ENCODE results near the gene PUM2. TPM values are rescaled to one million over a fixed set of nuclear protein-coding genes. Genes with fewer than 3 reads are reported as not detected.
"Not testable (repeated sequence)": the region's sequence is repeated elsewhere in the genome, so short reads cannot be mapped to it uniquely, and the experiment has no call there.

The PUM2 gene
- polyA plus RNA-seq, 4 donors: 26.2 to 90.2 (median 31.9) TPM

GRCh38 chr2:20282916-20283592, 67.6 kb downstream of the PUM2 start:
- FAIRE-seq (no peak), DNase-seq (peak; percentile 30 to 42)
- no peaks in the 10 kb centered on the region for H3K27me3 ChIP-seq (ENCODE audit: control insufficient read depth in 3 of 3, insufficient read depth in 3 of 3, low read length in 3 of 3)
- H3K4me1 ChIP-seq (ENCODE audit: control insufficient read depth in 3 of 3, insufficient read depth in 2 of 3, low read depth in 1 of 3, low read length in 2 of 3): no peaks in the 10 kb centered on the region
- H3K9me3 ChIP-seq (ENCODE audit: control insufficient read depth in 2 of 2, insufficient read depth in 1 of 2, low read depth in 1 of 2, low read length in 1 of 2): no peaks in the 10 kb centered on the region
- 44 to 54% (median 52%) methylated on average over 3 of the region's 3 CpGs for WGBS, 3 donors
- no peak overlapping the region for H3K27ac ChIP-seq (ENCODE audit: low read depth in 1 of 3, low read length in 2 of 3)
- H3K4me3 ChIP-seq (ENCODE audit: low read depth in 1 of 3, low read length in 3 of 3): no peak overlapping the region
- peaks cover 4 to 15% (median 12%) of the 10 kb centered on the region in 3 donors for H3K36me3 ChIP-seq (ENCODE audit: control insufficient read depth in 3 of 3, insufficient read depth in 2 of 3, low read depth in 1 of 3, low read length in 3 of 3)

- Histone ChIP-seq H3K4me3 (ENCODE audit: low read depth in 1 of 3, low read length in 3 of 3) (no peak overlapping the region), H3K27ac (ENCODE audit: low read depth in 1 of 3, low read length in 2 of 3) (no peak overlapping the region), H3K9me3 (ENCODE audit: control insufficient read depth in 2 of 2, insufficient read depth in 1 of 2, low read depth in 1 of 2, low read length in 1 of 2) (no peaks in the 10 kb centered on the region), H3K27me3 (ENCODE audit: control insufficient read depth in 3 of 3, insufficient read depth in 3 of 3, low read length in 3 of 3) (no peaks in the 10 kb centered on the region), H3K4me1 (ENCODE audit: control insufficient read depth in 3 of 3, insufficient read depth in 2 of 3, low read depth in 1 of 3, low read length in 2 of 3) (no peaks in the 10 kb centered on the region), H3K36me3 (ENCODE audit: control insufficient read depth in 3 of 3, insufficient read depth in 2 of 3, low read depth in 1 of 3, low read length in 3 of 3) (peaks cover 4 to 13% (median 9%) of the 10 kb centered on the region in 3 donors)
- 55 to 64% (median 61%) methylated on average over 2 of the region's 2 CpGs for WGBS, 3 donors
- DNase-seq: no peak
- FAIRE-seq: no peak
These were observed 68.8 kb downstream of the PUM2 start for GRCh38 chr2:20281876-20282275.

GRCh38 chr2:20273042-20273441, 77.6 kb downstream of the PUM2 start:
- WGBS, 3 donors: 89 to 96% (median 94%) methylated on average over 4 of the region's 4 CpGs
- Histone ChIP-seq H3K9me3 (ENCODE audit: control insufficient read depth in 2 of 2, insufficient read depth in 1 of 2, low read depth in 1 of 2, low read length in 1 of 2) (no peaks in the 10 kb centered on the region), H3K27ac (ENCODE audit: low read depth in 1 of 3, low read length in 2 of 3) (no peak overlapping the region), H3K27me3 (ENCODE audit: control insufficient read depth in 3 of 3, insufficient read depth in 3 of 3, low read length in 3 of 3) (no peaks in the 10 kb centered on the region), H3K4me1 (ENCODE audit: control insufficient read depth in 3 of 3, insufficient read depth in 2 of 3, low read depth in 1 of 3, low read length in 2 of 3) (no peaks in the 10 kb centered on the region), H3K4me3 (ENCODE audit: low read depth in 1 of 3, low read length in 3 of 3) (no peak overlapping the region), H3K36me3 (ENCODE audit: control insufficient read depth in 3 of 3, insufficient read depth in 2 of 3, low read depth in 1 of 3, low read length in 3 of 3) (peaks cover 0 to 14% (median 3%) of the 10 kb centered on the region in 3 donors)
- no peak for FAIRE-seq
- DNase-seq: no peak

GRCh38 chr2:20268317-20268716, 82.3 kb downstream of the PUM2 start:
- H3K27me3 ChIP-seq (ENCODE audit: control insufficient read depth in 3 of 3, insufficient read depth in 3 of 3, low read length in 3 of 3); H3K4me1 ChIP-seq (ENCODE audit: control insufficient read depth in 3 of 3, insufficient read depth in 2 of 3, low read depth in 1 of 3, low read length in 2 of 3); H3K9me3 ChIP-seq (ENCODE audit: control insufficient read depth in 2 of 2, insufficient read depth in 1 of 2, low read depth in 1 of 2, low read length in 1 of 2); H3K27ac ChIP-seq (ENCODE audit: low read depth in 1 of 3, low read length in 2 of 3); DNase-seq; FAIRE-seq; H3K4me3 ChIP-seq (ENCODE audit: low read depth in 1 of 3, low read length in 3 of 3): not testable (repeated sequence)
- peaks cover 0 to 17% (median 3%) of the 10 kb centered on the region in 3 donors for H3K36me3 ChIP-seq (ENCODE audit: control insufficient read depth in 3 of 3, insufficient read depth in 2 of 3, low read depth in 1 of 3, low read length in 3 of 3)
- 92 to 96% (median 92%) methylated on average over 6 of the region's 6 CpGs for WGBS, 3 donors

GRCh38 chr2:20267529-20267928, 83.1 kb downstream of the PUM2 start:
- H3K27ac ChIP-seq (ENCODE audit: low read depth in 1 of 3, low read length in 2 of 3): no peak overlapping the region
- peak in 1 of 2 donors; percentile 66 for DNase-seq
- H3K4me1 ChIP-seq (ENCODE audit: control insufficient read depth in 3 of 3, insufficient read depth in 2 of 3, low read depth in 1 of 3, low read length in 2 of 3): no peaks in the 10 kb centered on the region
- WGBS, 3 donors: 57 to 90% (median 87%) methylated on average over 2 of the region's 2 CpGs
- no peak overlapping the region for H3K4me3 ChIP-seq (ENCODE audit: low read depth in 1 of 3, low read length in 3 of 3)
- H3K27me3 ChIP-seq (ENCODE audit: control insufficient read depth in 3 of 3, insufficient read depth in 3 of 3, low read length in 3 of 3): no peaks in the 10 kb centered on the region
- peaks cover 0 to 19% (median 0%) of the 10 kb centered on the region in 3 donors for H3K36me3 ChIP-seq (ENCODE audit: control insufficient read depth in 3 of 3, insufficient read depth in 2 of 3, low read depth in 1 of 3, low read length in 3 of 3)
- H3K9me3 ChIP-seq (ENCODE audit: control insufficient read depth in 2 of 2, insufficient read depth in 1 of 2, low read depth in 1 of 2, low read length in 1 of 2): no peaks in the 10 kb centered on the region
- FAIRE-seq: no peak

- 27 to 61% (median 28%) methylated on average over 2 of the region's 2 CpGs for WGBS, 3 donors
- Histone ChIP-seq H3K9me3 (ENCODE audit: control insufficient read depth in 2 of 2, insufficient read depth in 1 of 2, low read depth in 1 of 2, low read length in 1 of 2) (no peaks in the 10 kb centered on the region), H3K27me3 (ENCODE audit: control insufficient read depth in 3 of 3, insufficient read depth in 3 of 3, low read length in 3 of 3) (no peaks in the 10 kb centered on the region), H3K36me3 (ENCODE audit: control insufficient read depth in 3 of 3, insufficient read depth in 2 of 3, low read depth in 1 of 3, low read length in 3 of 3) (peaks cover 0 to 20% (median 0%) of the 10 kb centered on the region in 3 donors), H3K4me1 (ENCODE audit: control insufficient read depth in 3 of 3, insufficient read depth in 2 of 3, low read depth in 1 of 3, low read length in 2 of 3) (no peaks in the 10 kb centered on the region), H3K4me3 (ENCODE audit: low read depth in 1 of 3, low read length in 3 of 3) (no peak overlapping the region), H3K27ac (ENCODE audit: low read depth in 1 of 3, low read length in 2 of 3) (no peak overlapping the region)
- FAIRE-seq (no peak), DNase-seq (peak; percentile 41 to 47)
These were observed 86.0 kb downstream of the PUM2 start for GRCh38 chr2:20264629-20265028.

GRCh38 chr2:20257411-20257810, 93.2 kb downstream of the PUM2 start:
- H3K36me3 ChIP-seq (ENCODE audit: control insufficient read depth in 3 of 3, insufficient read depth in 2 of 3, low read depth in 1 of 3, low read length in 3 of 3): peaks cover 2 to 24% (median 7%) of the 10 kb centered on the region in 3 donors
- no peak for FAIRE-seq
- H3K4me3 ChIP-seq (ENCODE audit: low read depth in 1 of 3, low read length in 3 of 3): no peak overlapping the region
- H3K27me3 ChIP-seq (ENCODE audit: control insufficient read depth in 3 of 3, insufficient read depth in 3 of 3, low read length in 3 of 3): no peaks in the 10 kb centered on the region
- no peak for DNase-seq
- H3K4me1 ChIP-seq (ENCODE audit: control insufficient read depth in 3 of 3, insufficient read depth in 2 of 3, low read depth in 1 of 3, low read length in 2 of 3): no peaks in the 10 kb centered on the region
- H3K27ac ChIP-seq (ENCODE audit: low read depth in 1 of 3, low read length in 2 of 3): no peak overlapping the region
- 95 to 98% (median 96%) methylated on average over 1 of the region's 1 CpG for WGBS, 3 donors
- no peaks in the 10 kb centered on the region for H3K9me3 ChIP-seq (ENCODE audit: control insufficient read depth in 2 of 2, insufficient read depth in 1 of 2, low read depth in 1 of 2, low read length in 1 of 2)

GRCh38 chr2:20254731-20255130, 95.9 kb downstream of the PUM2 start:
- H3K27me3 ChIP-seq (ENCODE audit: control insufficient read depth in 3 of 3, insufficient read depth in 3 of 3, low read length in 3 of 3): no peaks in the 10 kb centered on the region
- H3K36me3 ChIP-seq (ENCODE audit: control insufficient read depth in 3 of 3, insufficient read depth in 2 of 3, low read depth in 1 of 3, low read length in 3 of 3): peaks cover 4 to 19% (median 7%) of the 10 kb centered on the region in 3 donors
- DNase-seq (no peak), FAIRE-seq (no peak)
- 89 to 99% (median 97%) methylated on average over 4 of the region's 4 CpGs for WGBS, 3 donors
- no peak overlapping the region for H3K4me3 ChIP-seq (ENCODE audit: low read depth in 1 of 3, low read length in 3 of 3)
- no peaks in the 10 kb centered on the region for H3K9me3 ChIP-seq (ENCODE audit: control insufficient read depth in 2 of 2, insufficient read depth in 1 of 2, low read depth in 1 of 2, low read length in 1 of 2)
- no peaks in the 10 kb centered on the region for H3K4me1 ChIP-seq (ENCODE audit: control insufficient read depth in 3 of 3, insufficient read depth in 2 of 3, low read depth in 1 of 3, low read length in 2 of 3)
- H3K27ac ChIP-seq (ENCODE audit: low read depth in 1 of 3, low read length in 2 of 3): no peak overlapping the region

- Histone ChIP-seq H3K9me3 (ENCODE audit: control insufficient read depth in 2 of 2, insufficient read depth in 1 of 2, low read depth in 1 of 2, low read length in 1 of 2) (no peaks in the 10 kb centered on the region), H3K27me3 (ENCODE audit: control insufficient read depth in 3 of 3, insufficient read depth in 3 of 3, low read length in 3 of 3) (no peaks in the 10 kb centered on the region), H3K4me1 (ENCODE audit: control insufficient read depth in 3 of 3, insufficient read depth in 2 of 3, low read depth in 1 of 3, low read length in 2 of 3) (no peaks in the 10 kb centered on the region), H3K36me3 (ENCODE audit: control insufficient read depth in 3 of 3, insufficient read depth in 2 of 3, low read depth in 1 of 3, low read length in 3 of 3) (peaks cover 7 to 30% (median 8%) of the 10 kb centered on the region in 3 donors), H3K27ac (ENCODE audit: low read depth in 1 of 3, low read length in 2 of 3) (no peak overlapping the region), H3K4me3 (ENCODE audit: low read depth in 1 of 3, low read length in 3 of 3) (no peak overlapping the region)
- no peak for FAIRE-seq
- DNase-seq: no peak
These were observed 100.2 kb downstream of the PUM2 start for GRCh38 chr2:20250436-20250835.

Measured in small intestine (tissue), 7 donors.